ENCODE data around the gene PALD1.
"Not testable (repeated sequence)": the region's sequence is repeated elsewhere in the genome, so short reads cannot be mapped to it uniquely, and the experiment has no call there.

Gene PALD1

DNA sequence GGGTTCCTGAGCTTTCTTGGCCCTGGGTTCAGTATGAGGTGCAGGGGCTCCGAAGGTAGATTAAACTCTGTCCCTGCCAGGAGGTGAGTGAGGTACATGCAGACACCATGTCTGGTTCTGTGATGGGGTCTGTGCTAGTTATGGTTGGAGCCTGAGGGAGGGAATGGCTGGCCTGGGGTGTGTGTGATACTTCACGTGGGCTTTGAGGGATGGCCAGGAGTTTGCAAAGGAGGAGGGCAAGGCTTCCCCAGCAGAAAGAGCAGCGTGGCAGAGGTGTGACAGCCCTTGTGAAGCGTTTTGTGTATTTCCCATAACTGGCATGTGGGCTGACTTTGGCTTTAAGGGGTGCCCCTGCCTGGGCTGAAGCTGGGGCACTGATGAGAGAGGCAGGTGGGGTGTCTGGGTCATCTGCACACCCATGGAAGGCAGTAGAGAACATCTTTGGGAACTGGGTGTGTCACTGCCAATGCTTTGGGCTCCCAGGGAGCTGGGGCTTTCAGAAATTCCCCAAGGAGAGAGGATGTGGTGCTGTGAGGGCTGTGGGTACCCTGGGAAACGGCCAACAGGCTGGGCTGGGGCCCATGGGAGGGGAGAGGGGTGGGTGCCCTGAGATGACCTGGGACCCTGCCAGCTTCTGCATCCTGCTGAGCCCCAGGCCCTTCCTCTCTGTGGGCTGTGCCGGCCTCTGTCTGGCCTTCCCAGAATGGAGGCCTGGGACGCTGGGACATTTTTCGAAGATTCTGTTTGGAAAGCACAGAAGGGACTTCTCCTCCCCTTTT is 4.6 kb downstream of the PALD1 start:
- Histone ChIP-seq H3K9me3 (ENCODE audit: control insufficient read depth, low read length) (no peaks in the 10 kb centered on the region), H3K4me3 (ENCODE audit: insufficient read depth, low read depth, low read length, poor library complexity, severe bottlenecking) (no peak overlapping the region), H3K4me1 (ENCODE audit: control insufficient read depth, insufficient read depth, low read length, poor library complexity, severe bottlenecking) (peaks cover 23% of the 10 kb centered on the region), H3K36me3 (ENCODE audit: control insufficient read depth, insufficient read depth, low read length) (no peaks in the 10 kb centered on the region), H3K27me3 (replicated peaks; ENCODE audit: control insufficient read depth, insufficient read depth, low read length, poor library complexity, severe bottlenecking) (no peaks in the 10 kb centered on the region), H3K27ac (ENCODE audit: insufficient read depth, low read length, poor library complexity, severe bottlenecking) (no peak overlapping the region)
- DNase-seq: no peak

DNA sequence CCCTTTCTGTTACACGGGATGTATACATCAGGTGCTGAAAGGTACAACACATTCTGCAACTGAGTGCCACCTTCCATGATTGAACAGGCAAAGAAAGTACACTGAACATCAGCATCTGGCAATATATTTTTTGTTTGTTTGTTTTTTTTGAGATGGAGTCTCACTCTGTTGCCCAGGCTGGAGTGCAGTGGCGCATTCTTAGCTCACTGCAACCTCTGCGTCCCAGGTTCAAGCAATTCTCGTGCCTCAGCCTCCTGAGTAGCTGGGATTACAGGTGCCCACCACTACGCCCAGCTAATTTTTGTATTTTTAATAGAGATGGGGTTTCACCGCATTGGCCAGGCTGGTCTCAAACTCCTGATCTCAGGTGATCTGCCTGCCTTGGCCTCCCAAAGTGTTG is 5.3 kb downstream of the PALD1 start:
- not testable (repeated sequence) for DNase-seq; H3K27ac ChIP-seq (ENCODE audit: insufficient read depth, low read length, poor library complexity, severe bottlenecking); H3K9me3 ChIP-seq (ENCODE audit: control insufficient read depth, low read length); H3K27me3 ChIP-seq (replicated peaks; ENCODE audit: control insufficient read depth, insufficient read depth, low read length, poor library complexity, severe bottlenecking); H3K4me3 ChIP-seq (ENCODE audit: insufficient read depth, low read depth, low read length, poor library complexity, severe bottlenecking); H3K36me3 ChIP-seq (ENCODE audit: control insufficient read depth, insufficient read depth, low read length)
- peaks cover 20% of the 10 kb centered on the region for H3K4me1 ChIP-seq (ENCODE audit: control insufficient read depth, insufficient read depth, low read length, poor library complexity, severe bottlenecking)

DNA sequence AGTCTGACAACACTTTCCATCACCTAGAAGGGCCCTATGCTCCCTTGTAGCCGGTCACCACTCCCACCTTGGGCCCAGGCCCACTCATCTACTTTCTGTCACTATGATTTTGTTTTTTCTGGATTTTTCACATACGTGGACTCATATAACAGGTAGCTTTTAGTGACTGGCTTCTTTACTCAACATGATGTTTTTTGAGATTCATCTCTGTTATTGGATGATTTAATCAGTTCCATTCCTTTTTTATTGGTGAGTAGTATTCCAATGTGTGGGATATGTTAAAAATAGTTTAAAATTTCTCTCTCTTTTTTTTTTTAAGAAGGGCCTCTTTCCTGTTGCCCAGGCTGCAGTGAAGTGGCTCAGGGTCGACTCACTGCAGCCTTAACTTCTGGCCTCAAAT is 9.3 kb downstream of the PALD1 start:
- H3K4me1 ChIP-seq (ENCODE audit: control insufficient read depth, insufficient read depth, low read length, poor library complexity, severe bottlenecking): no peaks in the 10 kb centered on the region
- no peak overlapping the region for H3K27ac ChIP-seq (ENCODE audit: insufficient read depth, low read length, poor library complexity, severe bottlenecking)
- no peaks in the 10 kb centered on the region for H3K36me3 ChIP-seq (ENCODE audit: control insufficient read depth, insufficient read depth, low read length)
- no peak for DNase-seq
- H3K27me3 ChIP-seq (replicated peaks; ENCODE audit: control insufficient read depth, insufficient read depth, low read length, poor library complexity, severe bottlenecking): no peaks in the 10 kb centered on the region
- H3K4me3 ChIP-seq (ENCODE audit: insufficient read depth, low read depth, low read length, poor library complexity, severe bottlenecking): no peak overlapping the region
- H3K9me3 ChIP-seq (ENCODE audit: control insufficient read depth, low read length): no peaks in the 10 kb centered on the region

- Histone ChIP-seq H3K4me1 (ENCODE audit: control insufficient read depth, insufficient read depth, low read length, poor library complexity, severe bottlenecking) (no peaks in the 10 kb centered on the region), H3K4me3 (ENCODE audit: insufficient read depth, low read depth, low read length, poor library complexity, severe bottlenecking) (no peak overlapping the region), H3K36me3 (ENCODE audit: control insufficient read depth, insufficient read depth, low read length) (no peaks in the 10 kb centered on the region), H3K9me3 (ENCODE audit: control insufficient read depth, low read length) (no peaks in the 10 kb centered on the region), H3K27me3 (replicated peaks; ENCODE audit: control insufficient read depth, insufficient read depth, low read length, poor library complexity, severe bottlenecking) (no peaks in the 10 kb centered on the region), H3K27ac (ENCODE audit: insufficient read depth, low read length, poor library complexity, severe bottlenecking) (no peak overlapping the region)
- DNase-seq: no peak
Observed at GRCh38 chr10:70490142-70490541, 11.6 kb downstream of the PALD1 start.

- Histone ChIP-seq H3K9me3 (ENCODE audit: control insufficient read depth, low read length) (no peaks in the 10 kb centered on the region), H3K4me3 (ENCODE audit: insufficient read depth, low read depth, low read length, poor library complexity, severe bottlenecking) (no peak overlapping the region), H3K36me3 (ENCODE audit: control insufficient read depth, insufficient read depth, low read length) (no peaks in the 10 kb centered on the region), H3K27me3 (replicated peaks; ENCODE audit: control insufficient read depth, insufficient read depth, low read length, poor library complexity, severe bottlenecking) (no peaks in the 10 kb centered on the region), H3K27ac (ENCODE audit: insufficient read depth, low read length, poor library complexity, severe bottlenecking) (no peak overlapping the region), H3K4me1 (ENCODE audit: control insufficient read depth, insufficient read depth, low read length, poor library complexity, severe bottlenecking) (no peaks in the 10 kb centered on the region)
- no peak for DNase-seq
Observed at GRCh38 chr10:70491614-70492013, 13.0 kb downstream of the PALD1 start.

DNA sequence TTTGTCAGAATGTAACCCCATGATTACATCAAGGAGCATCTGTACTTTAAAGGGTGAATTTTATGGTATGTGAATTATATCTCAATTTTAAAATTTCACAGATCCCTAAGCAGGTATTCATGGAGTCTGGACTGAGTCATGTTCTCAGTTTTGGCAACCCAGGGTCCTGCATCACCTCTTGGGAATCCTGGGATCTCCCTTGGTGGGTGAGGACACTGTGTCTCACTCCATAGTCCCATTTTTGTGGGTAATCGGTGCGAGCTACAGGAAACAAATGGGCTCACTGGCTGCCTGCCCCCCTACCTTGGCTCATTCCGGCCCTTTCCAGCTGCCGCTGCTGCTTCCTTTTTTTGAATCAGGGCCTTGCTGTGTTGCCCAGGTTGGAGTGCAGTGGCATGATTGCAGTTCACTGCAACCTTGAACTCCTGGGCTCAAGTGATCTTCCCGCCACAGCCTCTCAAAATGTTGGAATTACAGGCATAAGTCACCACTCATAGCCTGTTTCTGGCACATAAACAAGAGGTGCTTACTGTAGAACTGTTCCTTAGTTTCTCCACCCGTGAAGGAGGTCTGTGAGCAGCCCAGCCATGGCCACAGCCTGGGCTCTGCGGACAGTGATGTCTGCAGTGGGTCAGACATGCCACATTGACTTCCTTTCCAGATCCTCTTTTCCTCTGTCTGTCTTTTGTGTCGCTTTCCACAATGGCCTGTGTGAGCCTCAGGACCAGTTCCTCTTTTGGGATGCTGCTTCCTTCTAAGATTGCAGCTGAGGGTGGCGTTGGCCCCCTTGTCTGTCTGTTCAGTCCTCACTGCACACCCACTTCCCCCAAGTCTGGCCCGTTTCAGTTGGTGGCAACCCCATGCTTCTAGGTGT is 14.5 kb downstream of the PALD1 start:
- DNase-seq: no peak
- H3K27ac ChIP-seq (ENCODE audit: insufficient read depth, low read length, poor library complexity, severe bottlenecking): no peak overlapping the region
- H3K4me3 ChIP-seq (ENCODE audit: insufficient read depth, low read depth, low read length, poor library complexity, severe bottlenecking): no peak overlapping the region
- H3K27me3 ChIP-seq (replicated peaks; ENCODE audit: control insufficient read depth, insufficient read depth, low read length, poor library complexity, severe bottlenecking): no peaks in the 10 kb centered on the region
- no peaks in the 10 kb centered on the region for H3K36me3 ChIP-seq (ENCODE audit: control insufficient read depth, insufficient read depth, low read length)
- no peaks in the 10 kb centered on the region for H3K4me1 ChIP-seq (ENCODE audit: control insufficient read depth, insufficient read depth, low read length, poor library complexity, severe bottlenecking)
- H3K9me3 ChIP-seq (ENCODE audit: control insufficient read depth, low read length): no peaks in the 10 kb centered on the region

- Histone ChIP-seq H3K27me3 (replicated peaks; ENCODE audit: control insufficient read depth, insufficient read depth, low read length, poor library complexity, severe bottlenecking) (no peaks in the 10 kb centered on the region), H3K4me1 (ENCODE audit: control insufficient read depth, insufficient read depth, low read length, poor library complexity, severe bottlenecking) (no peaks in the 10 kb centered on the region), H3K27ac (ENCODE audit: insufficient read depth, low read length, poor library complexity, severe bottlenecking) (no peak overlapping the region), H3K4me3 (ENCODE audit: insufficient read depth, low read depth, low read length, poor library complexity, severe bottlenecking) (no peak overlapping the region), H3K9me3 (ENCODE audit: control insufficient read depth, low read length) (no peaks in the 10 kb centered on the region), H3K36me3 (ENCODE audit: control insufficient read depth, insufficient read depth, low read length) (no peaks in the 10 kb centered on the region)
- no peak for DNase-seq
Observed at GRCh38 chr10:70493660-70494234, 15.2 kb downstream of the PALD1 start.

DNA sequence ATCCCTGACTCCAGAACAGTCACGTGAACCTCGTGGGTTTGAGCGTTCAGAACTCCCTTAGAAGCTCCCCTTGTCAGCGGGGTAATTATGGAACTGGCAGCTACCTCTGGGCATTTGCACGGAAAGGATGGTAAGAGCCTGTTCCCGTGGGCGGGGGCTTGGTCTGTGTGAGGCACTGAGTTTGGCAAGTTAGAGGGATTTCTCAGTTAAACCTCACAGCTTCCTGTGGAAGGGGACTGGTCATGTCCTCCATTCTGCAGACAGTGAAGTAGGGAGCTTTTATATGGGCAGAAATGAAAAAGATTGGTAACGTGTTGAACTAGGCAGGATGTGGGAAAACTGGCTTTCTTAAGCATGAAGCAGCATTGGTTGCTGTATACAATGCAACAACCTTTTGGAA is 16.0 kb downstream of the PALD1 start:
- no peaks in the 10 kb centered on the region for H3K36me3 ChIP-seq (ENCODE audit: control insufficient read depth, insufficient read depth, low read length)
- H3K27ac ChIP-seq (ENCODE audit: insufficient read depth, low read length, poor library complexity, severe bottlenecking): no peak overlapping the region
- H3K9me3 ChIP-seq (ENCODE audit: control insufficient read depth, low read length): no peaks in the 10 kb centered on the region
- H3K27me3 ChIP-seq (replicated peaks; ENCODE audit: control insufficient read depth, insufficient read depth, low read length, poor library complexity, severe bottlenecking): no peaks in the 10 kb centered on the region
- no peak overlapping the region for H3K4me3 ChIP-seq (ENCODE audit: insufficient read depth, low read depth, low read length, poor library complexity, severe bottlenecking)
- no peaks in the 10 kb centered on the region for H3K4me1 ChIP-seq (ENCODE audit: control insufficient read depth, insufficient read depth, low read length, poor library complexity, severe bottlenecking)
- DNase-seq: no peak

GRCh38 chr10:70494966-70495365 is 16.4 kb downstream of the PALD1 start:
- no peak overlapping the region for H3K27ac ChIP-seq (ENCODE audit: insufficient read depth, low read length, poor library complexity, severe bottlenecking)

More at GRCh38 chr10:70494966-70495365, 16.4 kb downstream of the PALD1 start:
- DNase-seq: no peak
- no peak overlapping the region for H3K4me3 ChIP-seq (ENCODE audit: insufficient read depth, low read depth, low read length, poor library complexity, severe bottlenecking)
- H3K36me3 ChIP-seq (ENCODE audit: control insufficient read depth, insufficient read depth, low read length): no peaks in the 10 kb centered on the region
- H3K4me1 ChIP-seq (ENCODE audit: control insufficient read depth, insufficient read depth, low read length, poor library complexity, severe bottlenecking): no peaks in the 10 kb centered on the region
- no peaks in the 10 kb centered on the region for H3K9me3 ChIP-seq (ENCODE audit: control insufficient read depth, low read length)
- no peaks in the 10 kb centered on the region for H3K27me3 ChIP-seq (replicated peaks; ENCODE audit: control insufficient read depth, insufficient read depth, low read length, poor library complexity, severe bottlenecking)
